BE2C (cell line): ENCODE results near the gene CUBN.

Source experiments
- DNase-seq: peaks from one replicate; pipeline ENCODE4 v3.0.0-alpha.2; 2020
- H3K27me3 ChIP-seq: fragments of 250-450 bp; sonication (Bioruptor Pico); 2 replicates; pipeline ENCODE4 v1.5.1; 2020; ENCODE audit warnings: mild to moderate bottlenecking
- H3K36me3 ChIP-seq: fragments of 250-450 bp; sonication (Bioruptor Pico); 2 replicates; pipeline ENCODE4 v1.5.1; 2020; ENCODE audit warnings: mild to moderate bottlenecking
- H3K4me1 ChIP-seq: fragments of 250-450 bp; sonication (Bioruptor Pico); 2 replicates; pipeline ENCODE4 v1.5.1; 2020
- H3K4me3 ChIP-seq: 2 replicates; pipeline ENCODE4 v1.5.1; 2011; ENCODE audit warnings: low read depth, low read length
- H3K9me3 ChIP-seq: fragments of 250-450 bp; sonication (Bioruptor Pico); 2 replicates; pipeline ENCODE4 v1.5.1; 2020
- TF ChIP-seq, protein P1 (sequence below): IDR thresholded peaks from 2 replicates; pipeline ENCODE4 v1.5.1; 2012; ENCODE audit warnings: mild to moderate bottlenecking, low read depth, low read length

CUBN gene

DNA sequence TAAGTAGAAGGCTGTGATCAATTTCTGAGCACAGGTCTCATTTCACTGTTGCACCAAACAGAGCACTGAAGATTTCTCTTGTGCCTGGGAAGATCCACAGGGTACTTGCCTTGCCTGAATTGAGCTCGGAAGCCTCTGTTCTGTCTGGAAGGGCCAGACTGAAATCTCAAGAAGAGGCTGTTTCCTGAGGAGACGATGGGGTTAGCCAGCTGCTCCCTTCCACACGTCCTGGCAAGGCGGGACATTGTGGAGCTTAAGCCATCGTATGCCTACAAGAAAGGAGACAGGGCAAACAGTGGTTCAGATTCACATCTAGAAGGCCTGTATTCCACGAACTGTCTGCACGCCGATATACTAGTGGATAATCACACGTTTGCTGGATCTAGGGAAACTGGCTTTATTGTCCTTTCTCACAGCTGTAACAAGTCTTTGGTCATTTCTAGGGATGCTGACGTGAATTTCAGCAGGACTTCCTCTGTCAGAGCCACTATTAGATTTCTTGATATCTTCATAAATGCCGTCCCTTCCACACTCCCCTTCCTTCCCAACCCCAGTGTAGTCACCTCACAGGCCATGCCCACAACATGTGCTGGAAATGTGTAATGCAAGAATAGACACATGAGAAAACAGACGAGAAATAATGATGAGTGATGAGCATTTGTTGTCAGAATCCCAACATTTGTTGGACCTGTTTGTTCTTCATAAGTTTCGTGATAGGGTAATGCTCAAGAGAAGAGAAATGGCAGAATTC lies 175.2 kb downstream of the CUBN start:
- no peak overlapping the region for H3K4me3 ChIP-seq
- DNase-seq, result no peak
- H3K36me3 ChIP-seq, result no peaks in the 10 kb centered on the region
- TF ChIP-seq, protein P1, sequence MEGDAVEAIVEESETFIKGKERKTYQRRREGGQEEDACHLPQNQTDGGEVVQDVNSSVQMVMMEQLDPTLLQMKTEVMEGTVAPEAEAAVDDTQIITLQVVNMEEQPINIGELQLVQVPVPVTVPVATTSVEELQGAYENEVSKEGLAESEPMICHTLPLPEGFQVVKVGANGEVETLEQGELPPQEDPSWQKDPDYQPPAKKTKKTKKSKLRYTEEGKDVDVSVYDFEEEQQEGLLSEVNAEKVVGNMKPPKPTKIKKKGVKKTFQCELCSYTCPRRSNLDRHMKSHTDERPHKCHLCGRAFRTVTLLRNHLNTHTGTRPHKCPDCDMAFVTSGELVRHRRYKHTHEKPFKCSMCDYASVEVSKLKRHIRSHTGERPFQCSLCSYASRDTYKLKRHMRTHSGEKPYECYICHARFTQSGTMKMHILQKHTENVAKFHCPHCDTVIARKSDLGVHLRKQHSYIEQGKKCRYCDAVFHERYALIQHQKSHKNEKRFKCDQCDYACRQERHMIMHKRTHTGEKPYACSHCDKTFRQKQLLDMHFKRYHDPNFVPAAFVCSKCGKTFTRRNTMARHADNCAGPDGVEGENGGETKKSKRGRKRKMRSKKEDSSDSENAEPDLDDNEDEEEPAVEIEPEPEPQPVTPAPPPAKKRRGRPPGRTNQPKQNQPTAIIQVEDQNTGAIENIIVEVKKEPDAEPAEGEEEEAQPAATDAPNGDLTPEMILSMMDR, result no peak
- H3K4me1 ChIP-seq, result peaks cover 3% of the 10 kb centered on the region
- no peaks in the 10 kb centered on the region for H3K9me3 ChIP-seq
- H3K27me3 ChIP-seq, result no peaks in the 10 kb centered on the region

DNA sequence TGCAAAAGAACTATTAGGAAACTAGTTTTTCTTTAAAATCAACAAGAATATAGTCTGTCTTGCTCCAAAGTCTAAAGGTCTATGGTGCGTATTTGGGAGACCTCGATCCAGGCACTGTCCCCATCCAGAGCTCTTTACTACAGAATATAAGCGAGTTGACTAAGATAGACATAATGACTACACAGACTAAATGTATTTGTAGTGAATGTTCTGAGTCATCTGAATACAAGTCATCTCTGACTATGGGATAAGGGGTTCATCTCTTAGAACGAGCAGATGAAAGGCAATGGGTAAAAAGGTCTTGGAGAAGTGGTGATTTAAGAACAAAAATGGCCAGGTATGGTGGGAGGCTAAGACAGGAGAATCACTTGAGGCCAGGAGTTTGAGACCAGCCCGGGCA lies 176.3 kb downstream of the CUBN start:
- peaks cover 3% of the 10 kb centered on the region for H3K4me1 ChIP-seq
- DNase-seq, result no peak
- no peaks in the 10 kb centered on the region for H3K9me3 ChIP-seq
- H3K36me3 ChIP-seq, result no peaks in the 10 kb centered on the region
- H3K4me3 ChIP-seq, result no peak overlapping the region
- TF ChIP-seq, protein P1, result no peak
- no peaks in the 10 kb centered on the region for H3K27me3 ChIP-seq

DNA sequence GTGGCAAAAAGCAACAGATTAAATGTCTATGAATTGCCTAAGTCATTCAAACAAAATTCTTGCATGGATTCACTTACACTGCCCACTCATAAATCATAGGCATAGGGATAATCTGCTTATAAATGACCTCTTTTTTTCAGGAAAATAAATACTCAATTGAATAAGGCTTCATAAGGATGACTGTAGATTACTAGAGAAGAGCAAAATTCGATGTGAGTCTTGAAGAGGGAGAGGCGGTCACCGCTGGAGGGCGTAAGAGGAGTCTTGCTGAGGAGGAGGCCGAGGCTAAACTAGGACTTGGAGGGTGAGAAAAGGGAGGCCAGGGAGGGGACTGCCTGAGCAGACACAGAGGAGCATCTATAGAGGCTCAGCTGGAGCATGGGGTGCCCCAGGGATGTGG lies 177.0 kb downstream of the CUBN start:
- Histone ChIP-seq H3K36me3 (no peaks in the 10 kb centered on the region), H3K4me3 (no peak overlapping the region), H3K4me1 (peaks cover 3% of the 10 kb centered on the region), H3K27me3 (no peaks in the 10 kb centered on the region), H3K9me3 (no peaks in the 10 kb centered on the region)
- DNase-seq, result no peak
- TF ChIP-seq, protein P1, result no peak

DNA sequence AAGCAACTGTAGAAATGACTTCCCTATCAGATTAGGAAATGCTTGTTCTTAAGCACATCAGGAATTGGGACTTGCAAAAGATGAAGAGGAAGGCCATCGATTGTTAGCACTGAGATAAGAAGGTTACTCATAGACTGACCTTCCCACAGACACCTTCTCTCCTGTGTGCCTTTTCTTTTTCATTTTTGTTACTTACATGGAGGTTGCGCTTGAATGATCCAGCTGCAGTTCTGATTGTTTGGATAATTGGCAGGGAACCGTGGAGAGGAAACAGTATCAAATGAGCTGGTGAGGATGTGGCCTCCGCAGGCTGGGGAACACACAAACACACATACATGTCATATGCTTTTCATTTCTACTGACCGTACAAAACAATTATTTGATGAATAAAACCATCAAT lies 177.5 kb downstream of the CUBN start:
- H3K4me3 ChIP-seq, result no peak overlapping the region

DNA sequence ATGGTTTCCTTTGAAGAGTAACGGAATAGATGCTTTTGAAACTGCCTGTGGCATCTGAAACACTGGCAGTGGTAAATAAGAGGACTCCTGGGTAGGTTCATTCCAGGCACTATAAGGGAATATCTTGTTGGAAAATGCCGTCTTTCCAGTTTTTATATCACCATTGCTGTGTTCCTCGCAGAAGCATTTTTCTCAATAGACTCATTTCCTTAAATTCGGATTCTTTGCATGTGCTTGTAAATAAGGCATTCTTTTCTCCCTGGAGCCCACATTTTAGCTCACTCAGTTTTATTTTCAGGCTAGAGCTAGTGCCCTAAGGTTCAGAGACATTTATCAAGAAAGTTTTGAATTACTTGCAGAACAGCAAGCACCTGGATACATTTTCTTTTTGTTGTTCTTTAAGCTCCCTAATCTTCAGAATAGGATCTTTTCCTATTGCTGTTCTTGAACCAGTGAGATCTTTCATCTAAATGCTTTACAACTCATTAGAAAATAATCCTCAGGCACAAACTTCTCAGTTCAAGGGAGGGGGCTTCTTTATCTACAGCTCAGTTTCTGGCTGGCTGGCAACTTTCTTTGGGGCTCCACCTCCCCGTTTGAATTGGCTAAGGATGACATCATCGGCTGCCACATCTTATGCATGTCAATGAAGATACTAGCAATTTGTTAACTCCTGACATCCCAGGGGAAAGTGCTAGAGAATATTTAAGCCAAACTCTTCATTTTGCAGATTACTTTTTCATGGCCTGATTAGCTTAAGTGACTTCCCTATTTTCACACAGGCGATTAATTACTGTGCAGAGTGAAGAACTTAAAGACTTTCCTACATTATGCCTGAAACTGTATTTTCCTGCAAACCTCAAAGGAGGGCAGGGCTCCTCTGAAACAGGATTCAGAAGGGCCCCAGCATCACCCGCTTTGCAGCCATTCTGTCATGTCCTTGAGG lies 178.7 kb downstream of the CUBN start:
- Histone ChIP-seq H3K9me3 (no peaks in the 10 kb centered on the region), H3K4me1 (peaks cover 3% of the 10 kb centered on the region), H3K36me3 (no peaks in the 10 kb centered on the region), H3K27me3 (no peaks in the 10 kb centered on the region), H3K4me3 (no peak overlapping the region)
- TF ChIP-seq, protein P1, result no peak
- DNase-seq, result peak; percentile 47

More for the DNA sequence above, 177.5 kb downstream of the CUBN start:
- no peak for DNase-seq
- TF ChIP-seq, protein P1, result no peak
- Histone ChIP-seq H3K36me3 (no peaks in the 10 kb centered on the region), H3K27me3 (no peaks in the 10 kb centered on the region), H3K4me1 (peaks cover 3% of the 10 kb centered on the region), H3K9me3 (no peaks in the 10 kb centered on the region)

DNA sequence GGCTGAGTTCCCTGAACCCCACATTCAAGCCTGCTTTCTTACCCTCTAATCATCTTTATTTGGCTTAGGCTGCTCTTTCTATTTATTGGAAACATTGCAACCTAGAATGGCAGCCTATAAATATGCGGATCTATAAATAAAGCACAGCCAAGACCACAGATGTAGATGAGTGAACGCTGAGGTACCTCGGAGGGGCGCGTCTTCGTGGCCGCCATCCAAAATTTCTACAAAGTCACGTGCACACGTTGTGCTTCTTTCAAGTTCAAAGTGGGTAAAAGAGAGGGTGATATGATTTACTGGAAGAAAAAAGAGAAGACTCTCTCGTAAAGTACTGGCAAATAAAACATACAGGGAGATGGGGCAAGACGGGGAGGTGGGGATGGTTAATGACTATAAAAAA lies 179.8 kb downstream of the CUBN start:
- TF ChIP-seq, protein P1, result no peak
- Histone ChIP-seq H3K9me3 (no peaks in the 10 kb centered on the region), H3K27me3 (no peaks in the 10 kb centered on the region), H3K4me1 (peaks cover 3% of the 10 kb centered on the region), H3K4me3 (no peak overlapping the region), H3K36me3 (no peaks in the 10 kb centered on the region)
- DNase-seq, result no peak
